Liver (tissue), 9 donors: ENCODE measurements around the gene GPHN. TPM values are rescaled to one million over a fixed set of nuclear protein-coding genes. Genes with fewer than 3 reads are reported as not detected.

Source experiments
- DNase-seq: peaks from one replicate; pipeline ENCODE4 v3.0.0-alpha.2; 2017; ENCODE audit warnings: low spot score
- H3K27ac ChIP-seq, 2 donors: one replicate each; pipeline ENCODE4 v1.7.0; 2013; ENCODE audit warnings: inconsistent platforms in 2 of 2, low read length in 2 of 2, control low read depth in 1 of 2, low read depth in 1 of 2, mild to moderate bottlenecking in 1 of 2
- H3K27me3 ChIP-seq, 4 donors: one replicate each; pipeline versions ENCODE4 v1.6.1 to v1.7.0; 2013; ENCODE audit warnings: low read length in 3 of 4, inconsistent platforms in 1 of 4, mild to moderate bottlenecking in 1 of 4, moderate library complexity in 1 of 4; ENCODE audit not compliant: control insufficient read depth in 4 of 4, insufficient read depth in 4 of 4
- H3K36me3 ChIP-seq, 4 donors: one replicate each; pipeline versions ENCODE4 v1.6.1 to v1.7.0; 2013; ENCODE audit warnings: low read length in 3 of 4, mild to moderate bottlenecking in 3 of 4, low read depth in 1 of 4, moderate library complexity in 1 of 4; ENCODE audit not compliant: control insufficient read depth in 4 of 4, insufficient read depth in 3 of 4
- H3K4me1 ChIP-seq, 4 donors: one replicate each; pipeline versions ENCODE4 v1.6.1 to v1.7.0; 2013; ENCODE audit warnings: low read length in 3 of 4, mild to moderate bottlenecking in 3 of 4, moderate library complexity in 1 of 4; ENCODE audit not compliant: control insufficient read depth in 4 of 4, insufficient read depth in 4 of 4
- H3K4me3 ChIP-seq, 3 donors: one replicate each; pipeline versions ENCODE4 v1.6.1 to v1.7.0; 2013; ENCODE audit warnings: low read length in 3 of 3, control low read depth in 1 of 3, low read depth in 1 of 3, mild to moderate bottlenecking in 1 of 3
- H3K9ac ChIP-seq, 2 donors: one replicate each; pipeline ENCODE4 v1.7.0; 2013; ENCODE audit warnings: low read length in 2 of 2, mild to moderate bottlenecking in 2 of 2, moderate library complexity in 2 of 2, control low read depth in 1 of 2, low read depth in 1 of 2
- H3K9me3 ChIP-seq, 4 donors: one replicate each; pipeline versions ENCODE4 v1.6.1 to v1.7.0; 2013; ENCODE audit warnings: low read length in 3 of 4; ENCODE audit not compliant: control insufficient read depth in 4 of 4
- ATF3 ChIP-seq: IDR thresholded peaks from 2 replicates; pipeline ENCODE4 v1.6.1; 2016; ENCODE audit warnings: antibody characterized with exemption
- CTCF ChIP-seq: fragments of 150-350 bp; IDR thresholded peaks from 2 replicates; pipeline ENCODE4 v1.5.1; 2017; ENCODE audit warnings: improper control_type of control experiment, low read depth, low read length; ENCODE audit not compliant: missing input control
- EGR1 ChIP-seq, 2 donors: IDR thresholded peaks; 2 replicates each; pipeline ENCODE4 v1.6.1; 2016 to 2018; ENCODE audit warnings: antibody characterized with exemption in 2 of 2, low read depth in 2 of 2
- FOXA1 ChIP-seq: IDR thresholded peaks from 2 replicates; pipeline ENCODE4 v1.6.1; 2016; ENCODE audit warnings: antibody characterized with exemption
- FOXA2 ChIP-seq: IDR thresholded peaks from 2 replicates; pipeline ENCODE4 v1.6.1; 2016; ENCODE audit warnings: antibody characterized with exemption
- GABPA ChIP-seq, 2 donors: IDR thresholded peaks in 1 of 2; conservative IDR thresholded peaks in 1 of 2; 2 replicates each; pipeline ENCODE4 v1.6.1; 2016; ENCODE audit warnings: antibody characterized with exemption in 2 of 2, mild to moderate bottlenecking in 1 of 2, moderate library complexity in 1 of 2
- HNF4A ChIP-seq, 2 donors: conservative IDR thresholded peaks; 2 replicates each; pipeline ENCODE4 v1.6.1; 2016; ENCODE audit warnings: antibody characterized with exemption in 2 of 2, mild to moderate bottlenecking in 2 of 2
- HNF4G ChIP-seq: IDR thresholded peaks from 2 replicates; pipeline ENCODE4 v1.6.1; 2016; ENCODE audit warnings: antibody characterized with exemption
- JUND ChIP-seq, 2 donors: IDR thresholded peaks; 2 replicates each; pipeline ENCODE4 v1.6.1; 2016; ENCODE audit warnings: antibody characterized with exemption in 2 of 2
- MAX ChIP-seq: IDR thresholded peaks from 2 replicates; pipeline ENCODE4 v1.6.1; 2016; ENCODE audit warnings: antibody characterized with exemption
- NR2F2 ChIP-seq: IDR thresholded peaks from 2 replicates; pipeline ENCODE4 v1.6.1; 2016; ENCODE audit warnings: antibody characterized with exemption
- RAD21 ChIP-seq, 2 donors: IDR thresholded peaks; 2 replicates each; pipeline ENCODE4 v1.6.1; 2016; ENCODE audit warnings: antibody characterized with exemption in 2 of 2, mild to moderate bottlenecking in 2 of 2
- REST ChIP-seq: IDR thresholded peaks from 2 replicates; pipeline ENCODE4 v1.6.1; 2016; ENCODE audit warnings: antibody characterized with exemption, mild to moderate bottlenecking
- RXRA ChIP-seq, 2 donors: IDR thresholded peaks; 2 replicates each; pipeline ENCODE4 v1.6.1; 2017 to 2018; ENCODE audit warnings: antibody characterized with exemption in 2 of 2, mild to moderate bottlenecking in 1 of 2
- SP1 ChIP-seq: IDR thresholded peaks from 2 replicates; pipeline ENCODE4 v1.6.1; 2018; ENCODE audit warnings: antibody characterized with exemption, mild to moderate bottlenecking
- TAF1 ChIP-seq: conservative IDR thresholded peaks from 2 replicates; pipeline ENCODE4 v1.6.1; 2016; ENCODE audit warnings: antibody characterized with exemption, mild to moderate bottlenecking
- YY1 ChIP-seq: IDR thresholded peaks from 2 replicates; pipeline ENCODE4 v1.6.1; 2016; ENCODE audit warnings: antibody characterized with exemption, mild to moderate bottlenecking
- polyA plus RNA-seq, 2 donors: library from polyadenylated mRNA; stranded (reverse) in 1 of 2; unstranded in 1 of 2; fragments of 200-250 nt in 1 of 2; fragments of >200 nt in 1 of 2; fragmentation: Nextera tagmentation in 1 of 2; extraction: Ambion mirVana in 1 of 2; gene quantifications; one replicate each; pipeline versions ENCODE4 v1.2.1 to v1.2.3, GENCODE V29; 2013 to 2015
- total RNA-seq, 2 donors: library from RNA; depleted of rRNA; stranded (reverse); fragments of >200 nt; gene quantifications; one replicate each; pipeline ENCODE4 v1.2.3, GENCODE V29; 2014
- TF ChIP-seq, protein P1 (sequence below): IDR thresholded peaks from 2 replicates; pipeline ENCODE4 v1.6.1; 2016; ENCODE audit warnings: antibody characterized with exemption
- donor health status: healthy.
- donor health status: healthy.
- donor health status: healthy.
- donor health status: healthy.
- donor health status: healthy.

The GPHN gene
- total and polyA plus RNA-seq, 4 donors: 18.4 to 76.4 (median 47.4) TPM

DNA sequence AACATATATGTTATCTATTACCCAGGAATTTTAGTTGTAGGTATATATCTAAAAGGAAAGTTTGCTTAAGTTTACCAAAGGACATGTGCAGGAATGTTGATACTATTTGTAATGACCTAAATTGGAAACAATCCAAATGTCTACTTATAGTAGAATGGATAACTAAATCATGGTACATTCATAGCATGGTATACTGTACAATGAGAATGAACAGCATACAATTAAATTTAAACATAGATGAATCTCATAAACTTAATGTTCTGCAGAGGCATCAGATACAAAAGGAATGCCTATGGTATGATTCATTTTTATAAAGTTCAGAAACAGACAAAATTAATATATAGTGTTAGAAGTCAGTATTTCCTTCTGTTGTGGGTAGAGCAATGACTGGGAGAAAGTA lies 135.4 kb downstream of the GPHN start:
- H3K9ac ChIP-seq: no peak overlapping the region
- TF ChIP-seq RAD21 (IDR thresholded peaks at IDR 0.05) (no peak), YY1 (no peak), FOXA1 (no peak), SP1 (no peak), TAF1 (no peak), CTCF (no peak), HNF4A (conservative IDR thresholded peaks at IDR 0.05) (no peak), RXRA (IDR thresholded peaks at IDR 0.05) (no peak), JUND (IDR thresholded peaks at IDR 0.05) (no peak), EGR1 (IDR thresholded peaks at IDR 0.05; ENCODE audit: low read depth in 2 of 2) (no peak), REST (no peak), GABPA (IDR thresholded peaks at IDR 0.05 in 1 of 2, conservative IDR thresholded peaks at IDR 0.05 in 1 of 2) (no peak), MAX (no peak), HNF4G (no peak), FOXA2 (no peak), NR2F2 (no peak), ATF3 (no peak)
- TF ChIP-seq, protein P1, sequence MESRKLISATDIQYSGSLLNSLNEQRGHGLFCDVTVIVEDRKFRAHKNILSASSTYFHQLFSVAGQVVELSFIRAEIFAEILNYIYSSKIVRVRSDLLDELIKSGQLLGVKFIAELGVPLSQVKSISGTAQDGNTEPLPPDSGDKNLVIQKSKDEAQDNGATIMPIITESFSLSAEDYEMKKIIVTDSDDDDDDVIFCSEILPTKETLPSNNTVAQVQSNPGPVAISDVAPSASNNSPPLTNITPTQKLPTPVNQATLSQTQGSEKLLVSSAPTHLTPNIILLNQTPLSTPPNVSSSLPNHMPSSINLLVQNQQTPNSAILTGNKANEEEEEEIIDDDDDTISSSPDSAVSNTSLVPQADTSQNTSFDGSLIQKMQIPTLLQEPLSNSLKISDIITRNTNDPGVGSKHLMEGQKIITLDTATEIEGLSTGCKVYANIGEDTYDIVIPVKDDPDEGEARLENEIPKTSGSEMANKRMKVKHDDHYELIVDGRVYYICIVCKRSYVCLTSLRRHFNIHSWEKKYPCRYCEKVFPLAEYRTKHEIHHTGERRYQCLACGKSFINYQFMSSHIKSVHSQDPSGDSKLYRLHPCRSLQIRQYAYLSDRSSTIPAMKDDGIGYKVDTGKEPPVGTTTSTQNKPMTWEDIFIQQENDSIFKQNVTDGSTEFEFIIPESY: no peak
- no peaks in the 10 kb centered on the region for H3K9me3 ChIP-seq
- H3K27me3 ChIP-seq: no peaks in the 10 kb centered on the region
- DNase-seq: no peak
- no peaks in the 10 kb centered on the region for H3K36me3 ChIP-seq
- peaks cover 0 to 6% (median 3%) of the 10 kb centered on the region in 4 donors for H3K4me1 ChIP-seq
- H3K27ac ChIP-seq: no peak overlapping the region
- no peak overlapping the region for H3K4me3 ChIP-seq
